HG03175 (cell line): ENCODE measurements around the gene MDFIC2.

Source experiments
- ATAC-seq: cut with Tn5 transposase; IDR thresholded peaks from one replicate; pipeline ENCODE4 v1.9.1; 2021; ENCODE audit warnings: mild to moderate bottlenecking, moderate library complexity; ENCODE audit not compliant: unreplicated experiment

The MDFIC2 gene

GRCh38 chr3:70183781-70184504 lies 128.5 kb downstream of the MDFIC2 start:
- ATAC-seq = no peak

- ATAC-seq = no peak
Measured at GRCh38 chr3:70182166-70182565, 130.3 kb downstream of the MDFIC2 start.

GRCh38 chr3:70180664-70181063 lies 131.8 kb downstream of the MDFIC2 start:
- no peak for ATAC-seq

GRCh38 chr3:70179111-70179510 lies 133.3 kb downstream of the MDFIC2 start:
- ATAC-seq = peak; percentile 44

GRCh38 chr3:70177881-70178645 lies 134.4 kb downstream of the MDFIC2 start:
- ATAC-seq = no peak

- no peak for ATAC-seq
Measured at GRCh38 chr3:70176224-70176623, 136.2 kb downstream of the MDFIC2 start.

- ATAC-seq = no peak
Measured at GRCh38 chr3:70156808-70157207, 155.6 kb downstream of the MDFIC2 start.

GRCh38 chr3:70150599-70150998 lies 161.8 kb downstream of the MDFIC2 start:
- no peak for ATAC-seq

- ATAC-seq = no peak
Measured at GRCh38 chr3:70149714-70150400, 162.6 kb downstream of the MDFIC2 start.
